H1 (cell line): ENCODE data around the gene OBP2B. TPM values are rescaled to one million over a fixed set of nuclear protein-coding genes. Genes with fewer than 3 reads are reported as not detected.

ENCODE experiments used
- CTCF ChIA-PET: fragments of 300-600 bp; sonication (Branson Sonifier 250); formaldehyde crosslinking; loops from one replicate; lab custom pipeline; 2021; ENCODE audit not compliant: partially characterized antibody; lab: Charles Lee
- POLR2A ChIA-PET: fragments of 300-600 bp; sonication (Branson Sonifier 250); formaldehyde crosslinking; loops from one replicate; lab custom pipeline; 2021; ENCODE audit warnings: inconsistent platforms; ENCODE audit not compliant: partially characterized antibody; lab: Charles Lee
- DNase-seq, 2 experiments: peaks; one replicate each; pipeline versions ENCODE4 v3.0.0 to v3.0.0-alpha.2; 2010 to 2022; ENCODE audit warnings: low spot score in 2 of 2, low read depth in 1 of 2, mixed read lengths in 1 of 2
- FAIRE-seq: peaks from 2 replicates; lab custom pipeline; 2011; peaks lifted over from hg19 to GRCh38; lab: Jason Lieb, UNC
- H2AFZ ChIP-seq: 2 replicates; pipeline ENCODE4 v1.8.1; 2012; ENCODE audit warnings: low read length, inconsistent platforms
- H2AK5ac ChIP-seq: 2 replicates; pipeline ENCODE4 v1.6.1; 2013; ENCODE audit warnings: low read depth, low read length
- H2BK120ac ChIP-seq: replicated peaks from 2 replicates; pipeline ENCODE3; 2013; ENCODE audit warnings: low read depth, low read length, inconsistent platforms
- H2BK12ac ChIP-seq: 2 replicates; pipeline ENCODE4 v1.6.1; 2013; ENCODE audit warnings: low read depth, low read length
- H2BK15ac ChIP-seq: 2 replicates; pipeline ENCODE4 v1.6.1; 2013; ENCODE audit warnings: low read length
- H2BK20ac ChIP-seq: 2 replicates; pipeline ENCODE4 v1.6.1; 2013; ENCODE audit warnings: low read length
- H2BK5ac ChIP-seq: 2 replicates; pipeline ENCODE4 v1.6.1; 2013; ENCODE audit warnings: low read depth, low read length
- H3K14ac ChIP-seq: 2 replicates; pipeline ENCODE4 v1.6.1; 2013; ENCODE audit warnings: inconsistent platforms; ENCODE audit not compliant: insufficient read length
- H3K18ac ChIP-seq: 2 replicates; pipeline ENCODE4 v1.6.1; 2013; ENCODE audit warnings: low read length; ENCODE audit errors: extremely low read depth
- H3K23ac ChIP-seq: 2 replicates; pipeline ENCODE4 v1.6.1; 2013; ENCODE audit warnings: inconsistent platforms; ENCODE audit not compliant: insufficient read length
- H3K23me2 ChIP-seq: 2 replicates; pipeline ENCODE4 v1.6.1; 2013; ENCODE audit warnings: low read depth, low read length
- H3K27ac ChIP-seq: 2 replicates; pipeline ENCODE4 v1.6.1; 2011; ENCODE audit warnings: low read depth, low read length, inconsistent platforms
- H3K27me3 ChIP-seq, 4 experiments: replicated peaks in 1 of 4; 1 replicate in 1 of 4; 2 replicates in 3 of 4; pipeline versions ENCODE4 v1.6.1 to v1.8.1; 2011 to 2013; ENCODE audit warnings: low read length in 3 of 4, mild to moderate bottlenecking in 3 of 4, inconsistent platforms in 2 of 4, mixed read lengths in 2 of 4, moderate library complexity in 1 of 4; ENCODE audit not compliant: control insufficient read depth in 3 of 4, insufficient read depth in 3 of 4; ENCODE audit errors: extremely low read depth in 1 of 4
- H3K36me3 ChIP-seq, 4 experiments: 2 replicates each; pipeline versions ENCODE4 v1.6.1 to v1.8.1; 2011 to 2013; ENCODE audit warnings: mild to moderate bottlenecking in 4 of 4, low read length in 3 of 4, moderate library complexity in 2 of 4, control low read depth in 1 of 4, inconsistent platforms in 1 of 4; ENCODE audit not compliant: insufficient read depth in 4 of 4, control insufficient read depth in 2 of 4
- H3K4ac ChIP-seq: replicated peaks from 2 replicates; pipeline ENCODE3; 2013; ENCODE audit warnings: low read length, low read depth, mixed read lengths, inconsistent platforms; ENCODE audit not compliant: insufficient read length
- H3K4me1 ChIP-seq, 4 experiments: replicated peaks in 1 of 4; 1 replicate in 1 of 4; 2 replicates in 3 of 4; pipeline versions ENCODE4 v1.6.1 to v1.8.1; 2011 to 2013; ENCODE audit warnings: low read length in 3 of 4, inconsistent platforms in 2 of 4, mixed read lengths in 1 of 4; ENCODE audit not compliant: insufficient read depth in 4 of 4, control insufficient read depth in 3 of 4
- H3K4me2 ChIP-seq, 2 experiments: 2 replicates each; pipeline versions ENCODE4 v1.6.1 to v1.8.1; 2011 to 2013; ENCODE audit warnings: low read depth in 2 of 2, low read length in 2 of 2, control low read depth in 1 of 2, inconsistent platforms in 1 of 2, mild to moderate bottlenecking in 1 of 2; ENCODE audit not compliant: insufficient read depth in 1 of 2
- H3K4me3 ChIP-seq, 4 experiments: fragments of 200-600, 300-600 bp in 1 of 4; sonication (generic), shearing (Covaris generic), sonication (Bioruptor Twin) in 1 of 4; 2 replicates each; pipeline versions ENCODE4 v1.5.1 to v1.8.1; 2011 to 2016; ENCODE audit warnings: low read length in 4 of 4, low read depth in 3 of 4, control low read depth in 2 of 4, inconsistent platforms in 2 of 4, mild to moderate bottlenecking in 2 of 4, mixed read lengths in 1 of 4, moderate library complexity in 1 of 4; ENCODE audit not compliant: insufficient read depth in 2 of 4; ENCODE audit errors: extremely low read depth in 1 of 4
- H3K56ac ChIP-seq: replicated peaks from 2 replicates; pipeline ENCODE3; 2013; ENCODE audit warnings: low read depth, mild to moderate bottlenecking, mixed read lengths, low read length, inconsistent platforms; ENCODE audit not compliant: insufficient read length
- H3K79me1 ChIP-seq: 2 replicates; pipeline ENCODE4 v1.6.1; 2013; ENCODE audit warnings: low read depth, low read length, control low read depth
- H3K79me2 ChIP-seq, 2 experiments: 2 replicates each; pipeline versions ENCODE4 v1.6.1 to v1.8.1; 2012 to 2013; ENCODE audit warnings: low read length in 2 of 2, mild to moderate bottlenecking in 2 of 2, inconsistent platforms in 1 of 2; ENCODE audit not compliant: insufficient read depth in 2 of 2, control insufficient read depth in 1 of 2
- H3K9ac ChIP-seq, 4 experiments: replicated peaks in 1 of 4; 1 replicate in 1 of 4; 2 replicates in 3 of 4; pipeline versions ENCODE4 v1.6.1 to v1.8.1; 2011 to 2013; ENCODE audit warnings: low read depth in 3 of 4, low read length in 3 of 4, control low read depth in 2 of 4, mild to moderate bottlenecking in 2 of 4, moderate library complexity in 2 of 4, inconsistent platforms in 1 of 4; ENCODE audit errors: extremely low read depth in 1 of 4
- H3K9me3 ChIP-seq, 2 experiments: 2 replicates each; pipeline versions ENCODE4 v1.6.1 to v1.8.1; 2012 to 2013; ENCODE audit warnings: mild to moderate bottlenecking in 2 of 2, moderate library complexity in 2 of 2, control low read depth in 1 of 2, inconsistent platforms in 1 of 2, low read depth in 1 of 2, low read length in 1 of 2, mixed read lengths in 1 of 2; ENCODE audit not compliant: insufficient read depth in 2 of 2
- H4K20me1 ChIP-seq, 2 experiments: replicated peaks in 1 of 2; 2 replicates each; pipeline versions ENCODE3 to v1.8.1; 2011 to 2013; ENCODE audit warnings: inconsistent platforms in 2 of 2, low read length in 2 of 2, mild to moderate bottlenecking in 1 of 2; ENCODE audit not compliant: insufficient read depth in 2 of 2, control insufficient read depth in 1 of 2
- H4K5ac ChIP-seq: 2 replicates; pipeline ENCODE4 v1.6.1; 2013; ENCODE audit warnings: low read length, low read depth, mixed read lengths, inconsistent platforms; ENCODE audit not compliant: insufficient read length
- H4K8ac ChIP-seq: 2 replicates; pipeline ENCODE4 v1.8.0; 2013; ENCODE audit warnings: mild to moderate bottlenecking, moderate library complexity, low read length, inconsistent platforms; ENCODE audit not compliant: insufficient read depth; ENCODE audit errors: extremely low read depth
- H4K91ac ChIP-seq: replicated peaks from 2 replicates; pipeline ENCODE3; 2013; ENCODE audit warnings: low read length, mixed read lengths, inconsistent platforms; ENCODE audit not compliant: insufficient read length
- ASH2L ChIP-seq: fragments of 200-600, 300-600 bp; sonication (generic); IDR thresholded peaks from one replicate; pipeline ENCODE4 v1.7.1; 2017; ENCODE audit warnings: low read length
- CREB1 ChIP-seq: IDR thresholded peaks from 2 replicates; pipeline ENCODE4 v1.6.1; 2012; ENCODE audit warnings: inconsistent platforms
- RAD21 ChIP-seq, 2 experiments: IDR thresholded peaks in 1 of 2; conservative IDR thresholded peaks in 1 of 2; 2 replicates each; pipeline ENCODE4 v1.6.1; 2011; ENCODE audit warnings: low read depth in 2 of 2, low read length in 2 of 2, improper control_type of control experiment in 1 of 2, inconsistent platforms in 1 of 2, mild to moderate bottlenecking in 1 of 2, moderate library complexity in 1 of 2
- RBBP5 ChIP-seq: IDR thresholded peaks from 2 replicates; pipeline ENCODE4 v1.7.1; 2012; ENCODE audit warnings: low read depth, mild to moderate bottlenecking, inconsistent platforms, low read length, moderate library complexity, borderline replicate concordance
- SAP30 ChIP-seq: fragments of 300-600 bp; sonication (generic); IDR thresholded peaks from 2 replicates; pipeline ENCODE4 v1.7.1; 2012; ENCODE audit warnings: low read length, moderate library complexity, mild to moderate bottlenecking, inconsistent platforms; ENCODE audit not compliant: insufficient read depth, insufficient replicate concordance
- SP1 ChIP-seq: IDR thresholded peaks from 2 replicates; pipeline ENCODE4 v1.6.1; 2011; ENCODE audit warnings: low read depth, low read length
- TAF1 ChIP-seq: IDR thresholded peaks from 2 replicates; pipeline ENCODE4 v1.6.1; 2011; ENCODE audit warnings: mild to moderate bottlenecking, low read depth, low read length
- TAF7 ChIP-seq: optimal IDR thresholded peaks from 2 replicates; pipeline ENCODE3; 2011; ENCODE audit warnings: low read depth, mild to moderate bottlenecking, inconsistent platforms, low read length, moderate library complexity, borderline replicate concordance
- YY1 ChIP-seq: IDR thresholded peaks from 2 replicates; pipeline ENCODE4 v1.6.1; 2011; ENCODE audit warnings: low read depth, mild to moderate bottlenecking, low read length
- WGBS, 2 experiments: shearing (Covaris generic) in 1 of 2; methylation state at CpG; one replicate each; pipeline versions ENCODE4 v1.1.6 to v1.1.7; 2013 to 2015; ENCODE audit warnings: low lambda C conversion rate in 2 of 2, mixed read lengths in 2 of 2, inconsistent platforms in 1 of 2, low coverage in 1 of 2, missing lambda C conversion rate in 1 of 2; ENCODE audit not compliant: insufficient replicate concordance in 2 of 2, insufficient coverage in 1 of 2, insufficient read length in 1 of 2; ENCODE audit errors: extremely low coverage in 1 of 2, missing lambda C conversion rate in 1 of 2; 5-methylcytosine and 5-hydroxymethylcytosine counted together
- polyA plus RNA-seq, 7 experiments: library from polyadenylated mRNA; depleted of rRNA in 3 of 7; stranded (reverse) in 5 of 7; unstranded in 2 of 7; fragments of >200 nt in 5 of 7; fragments of 200-250 nt in 2 of 7; gene quantifications; 1 replicate in 5 of 7; 2 replicates in 1 of 7; 4 replicates in 1 of 7; pipeline versions ENCODE4 v1.2.1 to v1.2.3, GENCODE V29; 2011 to 2013; ENCODE audit warnings: missing spikeins in 2 of 7, mixed read lengths in 2 of 7
- total RNA-seq: library from RNA; stranded (reverse); fragmentation: NEBNext Ultra II Directional; extraction: Animal tissue kit (Norgen Biotek cat#: 25700); gene quantifications from 2 replicates; pipeline ENCODE4 v1.2.1, GENCODE V29; 2021

Gene OBP2B
- total and polyA plus RNA-seq, 2 of the 8 experiments (the other 6 are each of a cell fraction or from before 2014, with no cell fraction given) = not detected

- H3K79me1 ChIP-seq = no peaks in the 10 kb centered on the region
- H3K14ac ChIP-seq = no peak overlapping the region
- H2AK5ac ChIP-seq = no peak overlapping the region
- H3K79me2 ChIP-seq = no peaks in the 10 kb centered on the region
- peak; percentile 86 to 91 for DNase-seq
- no peaks in the 10 kb centered on the region for H4K20me1 ChIP-seq
- no peak overlapping the region for H2BK15ac ChIP-seq
- no peak overlapping the region for H2BK120ac ChIP-seq
- H2BK12ac ChIP-seq = no peak overlapping the region
- no peak overlapping the region for H3K4ac ChIP-seq
- no peaks in the 10 kb centered on the region for H3K9me3 ChIP-seq
- peak overlapping the region; percentile 71; the same call in 1 of the 2 replicates for H3K18ac ChIP-seq
- peak overlapping the region; percentile 37 for H2AFZ ChIP-seq
- no peaks in the 10 kb centered on the region for H3K36me3 ChIP-seq
- peak overlapping the region; percentile 76 for H3K4me2 ChIP-seq
- H4K8ac ChIP-seq = peak overlapping the region; percentile 75; the same call in 1 of the 2 replicates
- peak overlapping the region in 1 of 4 experiments; percentile 5; a peak in 1 of 7 replicates for H3K9ac ChIP-seq
- no peak overlapping the region for H3K23ac ChIP-seq
- H4K91ac ChIP-seq = no peak overlapping the region
- peak overlapping the region; percentile 29 to 62 (median 49); a peak in 7 of 8 replicates for H3K4me3 ChIP-seq
- peaks cover 0 to 2% (median under 1%) of the 10 kb centered on the region in 4 experiments; a peak in 2 of 7 replicates for H3K4me1 ChIP-seq
- ChIA-PET CTCF (interaction anchor here (0.6 to 4.5 kb wide), 37 partner anchors 9 to 290 kb away, joined by 3 to 69 read pairs (median 4); no protein-coding TSS in a partner anchor), POLR2A (interaction anchor here (1.2 to 3.5 kb wide), 4 partner anchors 96 to 113 kb away, joined by 5 to 14 read pairs (median 7); partner anchors contain the start of genes MED22 and RPL7A)
- H3K27me3 ChIP-seq = peaks cover 0 to 12% (median 6%) of the 10 kb centered on the region in 4 experiments; a peak in 3 of 7 replicates
- peak overlapping the region; percentile 63; the same call in 1 of the 2 replicates for H3K27ac ChIP-seq
- no peak overlapping the region for H3K56ac ChIP-seq
- H3K23me2 ChIP-seq = peaks cover 5% of the 10 kb centered on the region; the same call in 1 of the 2 replicates
- H2BK20ac ChIP-seq = no peak overlapping the region
- WGBS, 2 experiments = 14% methylated on average over 25 of the region's 26 CpGs; no CpG with 5 or more reads in 1 of the 2 experiments
- H4K5ac ChIP-seq = no peak overlapping the region
- H2BK5ac ChIP-seq = peak overlapping the region; percentile 83
- FAIRE-seq = no peak
- TF ChIP-seq RAD21 (IDR thresholded peaks at IDR 0.05 in 1 of 2, conservative IDR thresholded peaks at IDR 0.05 in 1 of 2; ENCODE audit: low read depth in 2 of 2, low read length in 2 of 2) (peak; percentile 58 to 78), TAF7 (no peak), TAF1 (peak; percentile 45; the same call in 1 of the 2 replicates), RBBP5 (no peak), SAP30 (no peak), SP1 (peak; percentile 55; the same call in 1 of the 2 replicates), YY1 (peak; percentile 77), ASH2L (peak; percentile 57), CREB1 (peak; percentile 46; the same call in 1 of the 2 replicates)
Observed at GRCh38 chr9:133238851-133239532, 29.9 kb upstream of the OBP2B start.
